Measurements from ENCODE around the gene INPP5A.

INPP5A gene

GRCh38 chr10:132605390-132605789 is 67.8 kb downstream of the INPP5A start:
- TF ChIP-seq USF1 (IDR thresholded peaks at IDR 0.05): no peak
- no peak for TF ChIP-seq YY1 (IDR thresholded peaks at IDR 0.05; ENCODE audit: low read depth)
- TF ChIP-seq CREB1 (IDR thresholded peaks at IDR 0.05; ENCODE audit: low read depth): no peak

DNA sequence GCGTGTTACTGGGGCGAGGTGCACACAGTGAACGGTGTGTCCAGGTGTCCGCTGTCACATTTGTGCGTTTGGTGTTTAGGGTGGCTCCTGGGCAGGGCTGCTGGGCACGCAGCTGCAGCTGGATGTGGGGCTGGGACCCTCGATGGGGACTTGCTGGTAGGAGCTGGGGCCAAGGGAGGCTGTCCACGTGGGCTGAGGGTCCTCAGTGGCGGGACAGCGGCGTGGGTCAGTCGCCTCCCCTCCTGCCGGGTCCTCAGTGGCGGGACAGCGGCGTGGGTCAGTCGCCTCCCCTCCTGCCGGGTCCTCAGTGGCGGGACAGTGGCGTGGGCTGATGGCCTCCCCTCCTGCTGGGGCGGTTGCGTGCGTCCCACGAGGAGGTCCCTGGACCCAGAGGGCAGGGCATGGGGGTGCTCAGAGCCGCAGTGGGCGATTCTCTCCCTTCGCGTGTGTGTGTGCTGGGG is 68.5 kb downstream of the INPP5A start:
- no peak for TF ChIP-seq RAD21 (IDR thresholded peaks at IDR 0.05; ENCODE audit: low read depth)
- no peak for TF ChIP-seq REST (IDR thresholded peaks at IDR 0.05; ENCODE audit: low read depth)
- TF ChIP-seq TAF1 (IDR thresholded peaks at IDR 0.05; ENCODE audit: low read depth): no peak
- TF ChIP-seq USF1 (IDR thresholded peaks at IDR 0.05): no peak

DNA sequence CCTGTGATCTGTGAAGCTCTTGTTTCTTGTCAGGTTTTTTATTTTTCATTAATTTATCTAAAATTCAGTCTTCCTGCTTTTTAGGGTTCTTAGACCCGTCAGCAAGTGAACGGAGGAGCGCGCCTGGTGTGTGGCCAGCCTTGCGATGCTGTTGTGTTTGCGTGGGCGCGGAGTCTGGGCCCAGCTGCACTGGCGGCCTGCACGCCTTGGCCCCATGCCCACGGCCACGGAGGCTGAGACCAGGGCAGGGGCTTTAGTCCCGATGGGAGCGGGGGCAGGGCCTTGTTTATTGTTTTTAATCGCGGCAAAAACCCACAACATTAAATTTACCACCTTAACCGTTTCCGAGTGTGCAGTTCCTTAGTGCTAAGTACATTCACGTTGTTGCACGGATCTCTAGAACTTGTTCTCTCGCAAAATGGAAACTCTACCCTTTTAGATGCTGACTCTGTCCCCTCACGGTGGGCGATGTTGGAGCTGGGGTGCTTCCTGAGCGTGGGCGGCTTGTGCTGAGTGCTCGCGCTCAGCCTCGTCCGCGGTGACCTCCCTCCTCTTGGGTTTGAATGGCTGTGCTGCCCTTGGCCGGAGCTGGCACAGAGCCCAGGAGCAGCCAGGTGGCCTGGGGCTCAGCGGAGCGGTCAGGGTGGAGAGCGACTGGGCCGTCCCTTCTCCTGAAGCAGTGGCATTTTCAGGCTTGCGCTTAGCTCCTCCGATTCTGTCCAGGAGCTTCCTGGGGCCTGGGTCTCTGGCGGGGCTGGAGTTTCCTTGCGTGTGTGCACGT is 69.1 kb downstream of the INPP5A start:
- TF ChIP-seq NFIC (IDR thresholded peaks at IDR 0.05) (peak; percentile 91), MAX (IDR thresholded peaks at IDR 0.05) (peak; percentile 80), EP300 (IDR thresholded peaks at IDR 0.05; ENCODE audit: borderline replicate concordance) (no peak), EGR1 (IDR thresholded peaks at IDR 0.05) (peak; percentile 85), TCF12 (IDR thresholded peaks at IDR 0.05; ENCODE audit: low read depth) (0 out of 2 replicates have a peak, but pooled peaks have one; percentile 20)

GRCh38 chr10:132607491-132607890 is 69.9 kb downstream of the INPP5A start:
- TF ChIP-seq REST (IDR thresholded peaks at IDR 0.05; ENCODE audit: low read depth) (no peak), FOXM1 (IDR thresholded peaks at IDR 0.05; ENCODE audit: borderline replicate concordance, low read depth) (no peak), YY1 (IDR thresholded peaks at IDR 0.05; ENCODE audit: low read depth) (no peak), CEBPB (IDR thresholded peaks at IDR 0.05) (no peak), USF1 (IDR thresholded peaks at IDR 0.05) (no peak), RAD21 (IDR thresholded peaks at IDR 0.05; ENCODE audit: low read depth) (no peak), EP300 (IDR thresholded peaks at IDR 0.05; ENCODE audit: borderline replicate concordance) (no peak), TEAD4 (IDR thresholded peaks at IDR 0.05) (no peak), NFIC (IDR thresholded peaks at IDR 0.05) (no peak), MAX (IDR thresholded peaks at IDR 0.05) (no peak), EGR1 (IDR thresholded peaks at IDR 0.05) (no peak), ZBTB7A (IDR thresholded peaks at IDR 0.05; ENCODE audit: low read depth) (no peak), TAF1 (IDR thresholded peaks at IDR 0.05; ENCODE audit: low read depth) (no peak), TCF12 (IDR thresholded peaks at IDR 0.05; ENCODE audit: low read depth) (no peak), CREB1 (IDR thresholded peaks at IDR 0.05; ENCODE audit: low read depth) (no peak)

DNA sequence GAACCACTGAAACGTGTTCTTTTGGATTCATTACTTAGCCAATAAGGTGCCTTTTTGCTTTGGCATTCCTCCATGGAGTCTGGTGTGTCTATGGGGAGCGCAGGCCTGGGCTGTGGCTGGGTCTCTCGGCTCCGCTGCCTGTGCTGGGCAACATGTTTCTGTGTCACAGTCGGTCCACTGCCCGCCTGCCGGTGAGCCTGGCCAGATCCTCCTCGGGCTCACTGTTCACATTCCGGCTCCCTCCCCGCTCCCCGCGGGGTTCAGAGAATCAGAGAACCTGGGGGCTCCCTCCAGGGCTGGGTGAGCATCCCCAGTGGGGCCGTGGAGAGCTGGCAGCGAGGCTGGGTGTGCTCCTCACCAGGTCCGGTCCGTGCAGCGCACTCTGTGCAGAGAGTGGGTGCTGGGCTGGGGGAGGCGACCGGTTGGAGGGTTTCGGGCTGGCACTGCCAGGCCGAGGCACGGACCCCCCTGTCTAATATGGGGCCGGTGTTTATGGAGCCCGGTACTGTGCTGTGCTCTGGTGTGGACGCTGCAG is 70.4 kb downstream of the INPP5A start:
- TF ChIP-seq ZBTB7A (IDR thresholded peaks at IDR 0.05; ENCODE audit: low read depth) (no peak), EP300 (IDR thresholded peaks at IDR 0.05; ENCODE audit: borderline replicate concordance) (no peak), TAF1 (IDR thresholded peaks at IDR 0.05; ENCODE audit: low read depth) (no peak), EGR1 (IDR thresholded peaks at IDR 0.05) (no peak), TEAD4 (IDR thresholded peaks at IDR 0.05) (no peak), REST (IDR thresholded peaks at IDR 0.05; ENCODE audit: low read depth) (no peak), YY1 (IDR thresholded peaks at IDR 0.05; ENCODE audit: low read depth) (no peak), NFIC (IDR thresholded peaks at IDR 0.05) (no peak)
